K562 (cell line): ENCODE data around the gene DLK2. TPM values are rescaled to one million over a fixed set of nuclear protein-coding genes. Genes with fewer than 3 reads are reported as not detected.

Source experiments
- ATAC-seq: fragments of 200-7000 bp; cut with Tn5 transposase; 3 replicates; pipeline ENCODE4 v1.9.1; 2020; ENCODE audit warnings: moderate library complexity
- BruUV-seq: library from RNA; stranded (reverse); fragments of 400-500 nt; replicated peaks from 2 replicates; lab custom pipeline; 2021; lab: Mats Ljungman, UMichigan
- CTCF ChIA-PET: fragments of 300-600 bp; formaldehyde crosslinking; extraction: SDS; loops from one replicate; lab custom pipeline; 2021; ENCODE audit warnings: low intra/inter-chr PET ratio; lab: Yijun Ruan, JAX
- POLR2A ChIA-PET: fragments of 300-600, 350-650 bp; sonication (Branson Sonifier 250); formaldehyde crosslinking; extraction: SDS; loops from one replicate; lab custom pipeline; 2021; ENCODE audit warnings: antibody characterized with exemption, inconsistent platforms; lab: Yijun Ruan, JAX
- DNase-seq, 4 experiments: peaks; one replicate each; pipeline versions ENCODE4 v3.0.0 to v3.0.0-alpha.2; 2011 to 2018; ENCODE audit warnings: low spot score in 3 of 4, mixed read lengths in 3 of 4; ENCODE audit errors: extremely low read depth in 1 of 4
- FAIRE-seq: peaks from 2 replicates; lab custom pipeline; 2011; peaks lifted over from hg19 to GRCh38; lab: Jason Lieb, UNC
- H2AFZ ChIP-seq: 2 replicates; pipeline ENCODE4 v1.6.0; 2011; ENCODE audit warnings: low read depth, low read length, control low read depth, inconsistent platforms
- H3K27ac ChIP-seq: fragments of 200-600 bp; 3 replicates; pipeline ENCODE4 v1.8.0; 2011; ENCODE audit warnings: low read depth, mild to moderate bottlenecking, control low read depth, inconsistent platforms, low read length, moderate library complexity, mixed read lengths; ENCODE audit errors: extremely low read depth
- H3K27me3 ChIP-seq, 2 experiments: fragments of 300-600 bp in 1 of 2; 2 replicates in 1 of 2; 3 replicates in 1 of 2; pipeline versions ENCODE4 v1.6.0 to v1.8.0; 2011; ENCODE audit warnings: inconsistent platforms in 2 of 2, low read length in 2 of 2, mild to moderate bottlenecking in 1 of 2, mixed read lengths in 1 of 2, moderate library complexity in 1 of 2; ENCODE audit not compliant: control insufficient read depth in 2 of 2, insufficient read depth in 2 of 2
- H3K36me3 ChIP-seq: fragments of 300-600 bp; 3 replicates; pipeline ENCODE4 v1.8.0; 2011; ENCODE audit warnings: mild to moderate bottlenecking, low read length, inconsistent platforms; ENCODE audit not compliant: control insufficient read depth, insufficient read depth
- H3K4me1 ChIP-seq, 2 experiments: fragments of 200-600 bp in 1 of 2; replicated peaks in 1 of 2; 2 replicates in 1 of 2; 3 replicates in 1 of 2; pipeline versions ENCODE4 v1.5.1 to v1.8.0; 2011; ENCODE audit warnings: inconsistent platforms in 2 of 2, low read length in 2 of 2, mild to moderate bottlenecking in 1 of 2, mixed read lengths in 1 of 2, moderate library complexity in 1 of 2; ENCODE audit not compliant: control insufficient read depth in 2 of 2, insufficient read depth in 2 of 2
- H3K4me2 ChIP-seq: 2 replicates; pipeline ENCODE4 v1.6.1; 2011; ENCODE audit warnings: low read length, control low read depth, inconsistent platforms, mixed read lengths; ENCODE audit not compliant: insufficient read depth
- H3K4me3 ChIP-seq: fragments of 200-600 bp; sonication (generic), shearing (Covaris generic); 2 replicates; pipeline ENCODE4 v1.5.1; 2016; ENCODE audit warnings: control low read depth, inconsistent platforms
- H3K79me2 ChIP-seq: fragments of 200-600 bp; 3 replicates; pipeline ENCODE4 v1.8.0; 2011; ENCODE audit warnings: low read length, inconsistent platforms; ENCODE audit not compliant: control insufficient read depth, insufficient read depth
- H3K9ac ChIP-seq, 2 experiments: 2 replicates each; pipeline versions ENCODE4 v1.6.0 to v1.6.1; 2011; ENCODE audit warnings: low read depth in 2 of 2, low read length in 2 of 2, control low read depth in 1 of 2, inconsistent platforms in 1 of 2, mild to moderate bottlenecking in 1 of 2, mixed read lengths in 1 of 2; ENCODE audit not compliant: insufficient read depth in 1 of 2
- H3K9me1 ChIP-seq: one replicate; pipeline ENCODE4 v1.6.0; 2011; ENCODE audit warnings: inconsistent platforms, mild to moderate bottlenecking, low read length, moderate library complexity; ENCODE audit not compliant: control insufficient read depth, insufficient read depth
- H3K9me3 ChIP-seq: replicated peaks from 2 replicates; pipeline ENCODE4 v1.5.1; 2011; ENCODE audit warnings: low read depth, low read length, inconsistent platforms; ENCODE audit not compliant: control insufficient read depth, insufficient read depth
- H4K20me1 ChIP-seq: replicated peaks from 2 replicates; pipeline ENCODE4 v1.6.1; 2011; ENCODE audit warnings: low read length, inconsistent platforms, mixed read lengths; ENCODE audit not compliant: control insufficient read depth, insufficient read depth
- C11orf30 ChIP-seq: fragments of 450-650 bp; IDR thresholded peaks from 2 replicates; pipeline ENCODE4 v1.6.1; 2016; ENCODE audit warnings: low read depth, mild to moderate bottlenecking
- CHD1 ChIP-seq: fragments of 200-600 bp; sonication (generic); IDR thresholded peaks from one replicate; pipeline ENCODE4 v1.6.1; 2012; ENCODE audit warnings: mild to moderate bottlenecking, moderate library complexity, low read length, inconsistent platforms
- NR2F6 ChIP-seq: fragments of 450-650 bp; formaldehyde crosslinking; IDR thresholded peaks from 2 replicates; pipeline ENCODE4 v1.4.0; 2020; ENCODE audit warnings: mild to moderate bottlenecking
- TRIM24 ChIP-seq, 2 experiments: fragments of 450-650 bp; IDR thresholded peaks; 2 replicates each; pipeline ENCODE4 v1.6.1; 2016
- ZFP36 ChIP-seq: fragments of 150-350 bp; IDR thresholded peaks from 2 replicates; pipeline ENCODE4 v1.6.1; 2018; ENCODE audit warnings: low read length, low read depth; ENCODE audit not compliant: partially characterized antibody
- ZNF316 ChIP-seq: fragments of 450-650 bp; IDR thresholded peaks from 2 replicates; pipeline ENCODE4 v1.6.1; 2016
- ZNF431 ChIP-seq: sonication (generic); formaldehyde crosslinking; IDR thresholded peaks from 2 replicates; pipeline ENCODE4 v1.8.0; 2022; ENCODE audit warnings: mild to moderate bottlenecking, missing genetic modification reagents
- WGBS: fragments of 100-300 bp; shearing (Covaris generic); methylation state at CpG from one replicate; pipeline ENCODE4 v1.1.6; 2016; ENCODE audit warnings: low coverage, mixed read lengths; ENCODE audit not compliant: insufficient coverage; ENCODE audit errors: missing lambda C conversion rate; 5-methylcytosine and 5-hydroxymethylcytosine counted together
- in situ Hi-C: fragments of 300-500 bp; cut with MboI; formaldehyde crosslinking; loops from 4 replicates; pipeline ENCODE4 v1.15.0; 2018; ENCODE audit warnings: inconsistent platforms, mixed read lengths
- intact Hi-C: fragments of 100-400 bp; cut with micrococcal nuclease; formaldehyde crosslinking; loops from 2 replicates; pipeline ENCODE4 v1.14.2; 2022
- polyA plus RNA-seq, 8 experiments: library from polyadenylated mRNA; depleted of rRNA in 4 of 8; stranded (reverse) in 5 of 8; unstranded in 3 of 8; fragments of >200 nt; fragmentation: Nextera tagmentation in 2 of 8; fragmentation: Illumina TruSeq in 1 of 8; extraction: Ambion mirVana in 2 of 8; extraction: Trizol in 1 of 8; gene quantifications; 2 replicates each; pipeline versions ENCODE4 v1.2.1 to v1.2.3, GENCODE V29; 2011 to 2014; ENCODE audit warnings: inconsistent platforms in 1 of 8, missing spikeins in 1 of 8
- total RNA-seq, 7 experiments: library from RNA; depleted of rRNA in 6 of 7; stranded (reverse); fragments of >200 nt in 6 of 7; fragmentation: Illumina TruSeq in 2 of 7; extraction: Trizol in 2 of 7; gene quantifications; 2 replicates each; pipeline versions ENCODE4 v1.2.1 to v1.2.3, GENCODE V29; 2011 to 2021; ENCODE audit warnings: low replicate concordance in 1 of 7
- TF ChIP-seq, protein P1 (sequence below): fragments of 450-650 bp; IDR thresholded peaks from 2 replicates; pipeline ENCODE4 v1.6.1; 2018; ENCODE audit not compliant: partially characterized antibody

DLK2 gene
- total and polyA plus RNA-seq, 9 of the 15 experiments (the other 6 are each of a cell fraction or from before 2014, with no cell fraction given): 0.11 to 0.53 (median 0.29) TPM; not detected in 3

DNA sequence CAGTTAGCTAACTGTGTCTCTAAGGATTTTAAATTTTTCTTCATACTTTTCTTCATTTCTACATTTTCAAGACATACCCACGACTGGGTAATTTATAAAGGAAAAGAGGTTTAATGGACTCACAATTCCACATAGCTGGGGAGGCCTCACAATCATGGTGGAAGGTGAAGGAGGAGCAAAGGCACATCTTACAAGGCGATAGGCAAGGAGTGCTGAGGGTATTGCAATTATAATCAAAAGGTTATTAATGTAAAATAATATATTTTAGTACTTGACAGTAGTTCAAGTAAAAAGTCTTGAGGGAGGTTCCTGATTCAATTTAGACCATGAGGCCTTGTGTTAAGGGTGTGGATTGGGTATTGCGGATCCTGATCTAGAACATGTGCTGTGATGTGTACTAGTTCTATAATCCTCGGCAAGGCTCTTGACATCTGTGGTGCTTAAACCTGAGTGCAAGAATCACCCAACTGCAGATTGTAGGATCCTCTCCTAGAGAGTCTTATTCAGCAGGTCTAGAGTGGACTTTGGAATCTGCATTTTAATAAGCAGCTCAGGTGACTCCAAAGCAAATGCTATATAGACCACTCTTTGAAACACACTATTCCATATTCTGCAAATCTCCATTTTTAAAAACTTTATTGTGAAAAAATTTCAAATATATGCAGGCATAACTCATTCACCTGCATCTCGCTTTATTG, 35.2 kb downstream of the DLK2 start:
- 23% methylated on average over 5 of the region's 5 CpGs for WGBS
- no peak overlapping the region for H3K27ac ChIP-seq
- DNase-seq (no peak), FAIRE-seq (no peak), ATAC-seq (no peak)
- POLR2A ChIA-PET: no interaction called here
- in situ Hi-C loops: no loop called here
- no peak overlapping the region for H2AFZ ChIP-seq
- intact Hi-C loops: no loop called here
- H3K9ac ChIP-seq: no peak overlapping the region
- no peaks in the 10 kb centered on the region for H3K36me3 ChIP-seq
- H3K9me1 ChIP-seq: no peaks in the 10 kb centered on the region
- CTCF ChIA-PET: no interaction called here
- no peaks in the 10 kb centered on the region for H4K20me1 ChIP-seq
- TF ChIP-seq ZFP36: peak; percentile 6
- TF ChIP-seq ZNF431 (CRISPR knock-in tag): peak; percentile 97
- 0 out of 4 replicates have a peak, but pooled peaks of 1 of the 2 experiments have one; percentile 16 for TF ChIP-seq TRIM24 (IDR thresholded peaks at IDR 0.05)
- no peak for TF ChIP-seq CHD1
- TF ChIP-seq, all 486 proteins: peak for 3
- Histone ChIP-seq H3K4me2 (no peak overlapping the region), H3K9me3 (peaks cover 3% of the 10 kb centered on the region; the same call in 1 of the 2 replicates), H3K4me3 (no peak overlapping the region), H3K4me1 (no peaks in the 10 kb centered on the region), H3K27me3 (peaks cover 4 to 5% of the 10 kb centered on the region in 2 experiments; a peak in 2 of 5 replicates), H3K79me2 (no peaks in the 10 kb centered on the region)
- BruUV-seq: no TSS peak

DNA sequence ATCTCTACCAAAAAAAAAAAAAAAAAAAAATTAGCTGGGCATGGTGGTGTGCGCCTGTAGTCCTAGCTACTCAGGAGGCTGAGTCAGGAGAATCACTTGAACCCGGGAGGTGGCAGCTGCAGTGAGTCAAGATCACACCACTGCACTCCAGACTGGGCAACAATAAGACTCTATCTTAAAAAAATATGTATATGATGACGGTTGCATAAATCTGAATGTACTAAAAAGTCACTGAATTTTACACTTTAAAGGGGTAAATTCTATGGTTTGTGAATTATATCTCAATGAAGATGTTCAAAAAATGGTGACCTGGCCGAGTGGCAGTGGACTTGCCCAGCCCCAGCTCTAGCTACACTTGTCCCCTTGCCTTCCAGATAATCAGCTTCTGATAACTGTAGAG, 38.4 kb downstream of the DLK2 start:
- Histone ChIP-seq H3K27me3 (peaks cover 4 to 23% of the 10 kb centered on the region in 2 experiments; a peak in 4 of 5 replicates), H3K79me2 (no peaks in the 10 kb centered on the region), H3K27ac (no peak overlapping the region), H3K9me3 (peaks cover 3% of the 10 kb centered on the region; the same call in 1 of the 2 replicates), H3K9me1 (no peaks in the 10 kb centered on the region), H2AFZ (no peak overlapping the region), H3K9ac (peak overlapping the region in 1 of 2 experiments; percentile 29; a peak in 1 of 4 replicates), H3K4me2 (no peak overlapping the region), H3K4me1 (peaks cover 0 to 6% of the 10 kb centered on the region in 2 experiments; a peak in 1 of 5 replicates), H3K36me3 (no peaks in the 10 kb centered on the region), H4K20me1 (no peaks in the 10 kb centered on the region), H3K4me3 (no peak overlapping the region)
- CTCF ChIA-PET: no interaction called here
- 25% methylated on average over 4 of the region's 4 CpGs for WGBS
- POLR2A ChIA-PET: interaction anchor here (1.1 kb wide), 1 partner anchor 17 kb away, joined by 3 read pairs; no protein-coding TSS in a partner anchor
- in situ Hi-C loops (no loop called here), intact Hi-C loops (no loop called here)
- DNase-seq: no peak
- TF ChIP-seq, protein P1, sequence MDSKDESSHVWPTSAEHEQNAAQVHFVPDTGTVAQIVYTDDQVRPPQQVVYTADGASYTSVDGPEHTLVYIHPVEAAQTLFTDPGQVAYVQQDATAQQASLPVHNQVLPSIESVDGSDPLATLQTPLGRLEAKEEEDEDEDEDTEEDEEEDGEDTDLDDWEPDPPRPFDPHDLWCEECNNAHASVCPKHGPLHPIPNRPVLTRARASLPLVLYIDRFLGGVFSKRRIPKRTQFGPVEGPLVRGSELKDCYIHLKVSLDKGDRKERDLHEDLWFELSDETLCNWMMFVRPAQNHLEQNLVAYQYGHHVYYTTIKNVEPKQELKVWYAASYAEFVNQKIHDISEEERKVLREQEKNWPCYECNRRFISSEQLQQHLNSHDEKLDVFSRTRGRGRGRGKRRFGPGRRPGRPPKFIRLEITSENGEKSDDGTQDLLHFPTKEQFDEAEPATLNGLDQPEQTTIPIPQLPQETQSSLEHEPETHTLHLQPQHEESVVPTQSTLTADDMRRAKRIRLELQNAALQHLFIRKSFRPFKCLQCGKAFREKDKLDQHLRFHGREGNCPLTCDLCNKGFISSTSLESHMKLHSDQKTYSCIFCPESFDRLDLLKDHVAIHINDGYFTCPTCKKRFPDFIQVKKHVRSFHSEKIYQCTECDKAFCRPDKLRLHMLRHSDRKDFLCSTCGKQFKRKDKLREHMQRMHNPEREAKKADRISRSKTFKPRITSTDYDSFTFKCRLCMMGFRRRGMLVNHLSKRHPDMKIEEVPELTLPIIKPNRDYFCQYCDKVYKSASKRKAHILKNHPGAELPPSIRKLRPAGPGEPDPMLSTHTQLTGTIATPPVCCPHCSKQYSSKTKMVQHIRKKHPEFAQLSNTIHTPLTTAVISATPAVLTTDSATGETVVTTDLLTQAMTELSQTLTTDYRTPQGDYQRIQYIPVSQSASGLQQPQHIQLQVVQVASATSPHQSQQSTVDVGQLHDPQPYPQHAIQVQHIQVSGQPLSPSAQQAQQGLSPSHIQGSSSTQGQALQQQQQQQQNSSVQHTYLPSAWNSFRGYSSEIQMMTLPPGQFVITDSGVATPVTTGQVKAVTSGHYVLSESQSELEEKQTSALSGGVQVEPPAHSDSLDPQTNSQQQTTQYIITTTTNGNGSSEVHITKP: no peak
- no peak for TF ChIP-seq NR2F6 (CRISPR knock-in tag)
- peak; percentile 63; the same call in 1 of the 2 replicates for TF ChIP-seq ZNF316
- 0 out of 2 replicates have a peak, but pooled peaks have one; percentile 6 for TF ChIP-seq C11orf30
- no TSS peak for BruUV-seq
- no peak for ATAC-seq
- FAIRE-seq: no peak
